ENCODE results near the gene FAM50A. TPM values are rescaled to one million over a fixed set of nuclear protein-coding genes. Genes with fewer than 3 reads are reported as not detected.

The FAM50A gene
- total and polyA plus RNA-seq, 12 donors: 25.5 to 167 (median 38.9) TPM

DNA sequence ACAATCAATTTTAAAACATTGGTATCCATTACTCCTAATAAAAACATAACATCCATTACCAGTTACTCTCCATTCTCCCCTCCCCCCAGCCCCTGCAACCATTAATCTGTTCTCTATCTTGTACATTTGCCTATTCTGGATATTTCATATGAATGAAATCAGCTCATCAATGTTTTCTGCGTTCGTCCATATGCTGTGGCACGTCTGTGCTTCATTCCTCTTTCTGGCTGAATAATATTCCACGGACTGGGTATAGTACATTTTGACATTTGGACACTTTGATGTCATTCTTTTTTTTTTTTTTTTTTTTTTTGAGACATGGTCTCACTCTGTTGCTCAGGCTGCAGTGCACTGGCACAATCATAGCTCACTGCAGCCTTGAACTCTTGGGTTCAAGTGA is 40.1 kb upstream of the FAM50A start:
- Histone ChIP-seq H3K27me3 (no peaks in the 10 kb centered on the region), H3K27ac (no peak overlapping the region), H3K4me3 (no peak overlapping the region), H3K9me3 (no peaks in the 10 kb centered on the region), H3K4me1 (peaks cover 0 to 20% (median 12%) of the 10 kb centered on the region in 9 donors), H3K36me3 (peaks cover 0 to 35% (median 12%) of the 10 kb centered on the region in 9 donors)
- ATAC-seq: no peak
- intact Hi-C loops (cut with DNase I): no loop called here
- TF ChIP-seq, protein P1, sequence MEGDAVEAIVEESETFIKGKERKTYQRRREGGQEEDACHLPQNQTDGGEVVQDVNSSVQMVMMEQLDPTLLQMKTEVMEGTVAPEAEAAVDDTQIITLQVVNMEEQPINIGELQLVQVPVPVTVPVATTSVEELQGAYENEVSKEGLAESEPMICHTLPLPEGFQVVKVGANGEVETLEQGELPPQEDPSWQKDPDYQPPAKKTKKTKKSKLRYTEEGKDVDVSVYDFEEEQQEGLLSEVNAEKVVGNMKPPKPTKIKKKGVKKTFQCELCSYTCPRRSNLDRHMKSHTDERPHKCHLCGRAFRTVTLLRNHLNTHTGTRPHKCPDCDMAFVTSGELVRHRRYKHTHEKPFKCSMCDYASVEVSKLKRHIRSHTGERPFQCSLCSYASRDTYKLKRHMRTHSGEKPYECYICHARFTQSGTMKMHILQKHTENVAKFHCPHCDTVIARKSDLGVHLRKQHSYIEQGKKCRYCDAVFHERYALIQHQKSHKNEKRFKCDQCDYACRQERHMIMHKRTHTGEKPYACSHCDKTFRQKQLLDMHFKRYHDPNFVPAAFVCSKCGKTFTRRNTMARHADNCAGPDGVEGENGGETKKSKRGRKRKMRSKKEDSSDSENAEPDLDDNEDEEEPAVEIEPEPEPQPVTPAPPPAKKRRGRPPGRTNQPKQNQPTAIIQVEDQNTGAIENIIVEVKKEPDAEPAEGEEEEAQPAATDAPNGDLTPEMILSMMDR (IDR thresholded peaks at IDR 0.05): no peak
- DNase-seq: no peak
- 90 to 95% methylated on average over 4 of the region's 4 CpGs for WGBS, 2 donors

DNA sequence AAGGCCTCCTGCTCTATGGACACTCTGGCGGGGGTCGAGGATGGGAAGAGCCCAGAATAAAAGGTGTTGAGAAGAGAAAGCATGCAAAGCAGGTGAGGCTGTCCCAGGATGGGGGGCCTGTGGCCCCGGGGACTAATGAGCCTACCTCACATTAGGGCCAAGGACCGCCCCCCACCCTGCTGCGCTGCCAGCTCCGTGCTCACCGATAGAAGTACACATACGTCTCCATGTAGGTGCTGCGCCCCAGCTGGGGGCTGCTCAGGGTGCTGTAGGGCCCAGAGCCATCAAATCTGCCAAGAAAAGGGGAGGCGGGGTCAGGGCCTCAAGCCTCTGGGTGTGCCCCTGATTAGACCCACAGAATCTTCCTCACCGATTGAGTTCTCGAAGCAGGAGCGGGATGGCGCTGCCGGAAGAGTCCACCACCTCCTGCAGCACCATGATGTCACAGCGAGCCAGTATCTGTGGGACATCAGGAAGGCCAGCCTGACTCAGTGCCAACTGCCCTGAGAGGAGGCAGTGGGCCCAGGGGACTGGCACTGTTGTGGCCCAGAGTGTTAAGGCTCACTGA is 39.2 kb upstream of the FAM50A start:
- DNase-seq (no peak), ATAC-seq (no peak)
- no peaks in the 10 kb centered on the region for H3K27me3 ChIP-seq
- peaks cover 0 to 16% (median 9%) of the 10 kb centered on the region in 9 donors for H3K4me1 ChIP-seq
- TF ChIP-seq, protein P1 (IDR thresholded peaks at IDR 0.05): no peak
- intact Hi-C loops (cut with DNase I): no loop called here
- H3K9me3 ChIP-seq: no peaks in the 10 kb centered on the region
- H3K4me3 ChIP-seq: no peak overlapping the region
- H3K36me3 ChIP-seq: peaks cover 0 to 26% (median 6%) of the 10 kb centered on the region in 9 donors
- 86 to 92% methylated on average over 10 to 16 of the region's 16 CpGs for WGBS, 2 donors
- H3K27ac ChIP-seq: no peak overlapping the region

DNA sequence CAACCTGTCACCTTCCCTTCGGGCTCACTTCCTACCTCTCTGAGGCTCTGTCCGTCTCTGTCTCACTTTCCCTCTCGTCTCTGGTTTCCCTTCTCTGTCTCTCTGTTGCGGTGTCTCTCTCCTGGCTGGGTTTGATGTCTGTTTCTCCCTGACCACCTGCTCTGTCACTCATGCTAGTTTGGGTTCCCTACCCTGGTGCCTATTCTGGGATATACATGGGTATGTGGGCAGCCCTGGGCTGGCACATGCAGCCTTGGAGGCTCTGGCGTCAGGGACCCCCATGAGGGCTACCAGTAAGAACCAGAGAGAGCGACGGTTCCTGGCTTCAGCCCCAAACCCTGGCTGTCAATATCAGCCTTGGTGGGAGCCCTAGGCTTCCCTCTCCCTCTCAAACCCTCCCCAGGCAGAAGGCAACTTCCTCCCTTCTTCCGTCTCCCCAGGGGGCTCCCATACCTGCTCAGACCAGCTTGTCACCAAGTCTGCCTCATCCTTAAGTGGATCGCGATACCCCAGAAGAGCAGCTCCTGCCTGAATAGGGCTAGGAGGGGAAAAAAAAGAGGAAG is 35.2 kb upstream of the FAM50A start:
- Histone ChIP-seq H3K27ac (peak overlapping the region in 9 of 10 donors; percentile 53 to 86 (median 79)), H3K4me1 (peaks cover 0 to 32% (median 12%) of the 10 kb centered on the region in 9 donors), H3K9me3 (no peaks in the 10 kb centered on the region), H3K36me3 (peaks cover 0 to 7% (median 0%) of the 10 kb centered on the region in 9 donors), H3K27me3 (no peaks in the 10 kb centered on the region), H3K4me3 (peak overlapping the region in 9 of 10 donors; percentile 18 to 55 (median 46))
- 42 to 47% methylated on average over 7 to 10 of the region's 10 CpGs for WGBS, 2 donors
- intact Hi-C loops (cut with DNase I): no loop called here
- TF ChIP-seq, protein P1 (IDR thresholded peaks at IDR 0.05): no peak
- no peak for ATAC-seq
- no peak for DNase-seq

DNA sequence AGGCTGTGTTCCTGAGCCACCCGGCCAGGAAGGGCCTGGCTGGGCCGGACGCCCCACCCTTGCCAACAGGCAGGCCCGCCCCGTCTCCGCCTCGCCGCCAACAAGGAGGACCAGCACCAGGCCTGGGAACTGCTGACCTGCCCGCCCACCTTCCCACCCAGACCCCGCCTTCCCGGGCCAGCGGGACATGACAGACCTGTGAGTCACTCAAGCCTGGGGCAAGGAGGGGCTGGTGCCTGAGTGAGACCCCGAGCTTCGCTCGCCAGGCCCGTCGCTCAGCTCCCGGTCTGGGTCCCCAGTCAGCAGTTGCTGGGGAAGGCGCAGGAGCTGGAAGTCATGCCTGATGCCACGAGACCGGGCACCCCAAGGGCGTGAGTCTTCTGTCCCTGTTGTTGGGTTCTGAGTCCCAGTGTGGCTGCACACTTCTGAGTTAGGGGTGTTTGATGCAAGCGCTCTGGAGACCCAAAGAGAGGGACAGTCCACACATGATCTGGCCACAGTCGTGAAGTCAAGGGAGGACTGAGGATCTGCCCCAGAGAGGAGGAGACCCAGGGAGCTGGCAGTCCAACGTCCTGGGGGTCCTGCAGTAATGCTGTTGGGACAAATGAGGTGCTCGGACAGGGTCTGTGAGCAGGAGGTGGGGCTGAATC is 34.6 kb upstream of the FAM50A start, which contains the start of gene DNASE1L1:
Gene DNASE1L1 (minus strand): TSS at position 33 of the 650 bp plus-strand sequence. CDS start 3,686 bp downstream, outside the sequence.
- no peaks in the 10 kb centered on the region for H3K27me3 ChIP-seq
- peak within 1 kb of the TSS in 9 of 10 donors; percentile 57 to 86 (median 79) for H3K27ac ChIP-seq
- peak; percentile 77 to 83 for DNase-seq
- TF ChIP-seq, protein P1 (IDR thresholded peaks at IDR 0.05): no peak
- WGBS, 2 donors: 31 to 36% methylated on average over 19 to 26 of the region's 26 CpGs
- intact Hi-C loops (cut with DNase I): no loop called here
- peak within 1 kb of the TSS in 9 of 10 donors; percentile 18 to 55 (median 46) for H3K4me3 ChIP-seq
- peaks cover 0 to 32% (median 12%) of the 10 kb centered on the region in 9 donors for H3K4me1 ChIP-seq
- peaks cover 0 to 11% (median 0%) of the 10 kb centered on the region in 9 donors for H3K36me3 ChIP-seq
- peak; percentile 34 to 89 (median 73) for ATAC-seq
- no peaks in the 10 kb centered on the region for H3K9me3 ChIP-seq

All from heart right ventricle (tissue), 16 donors.